SU-DHL-6 (cell line): Measurements from ENCODE around the gene HPS4.

Experiments used
- H2AFZ ChIP-seq: fragments of 200-600 bp; sonication (generic); 2 replicates; pipeline ENCODE4 v1.6.1; 2014; ENCODE audit warnings: low read depth, mild to moderate bottlenecking, moderate library complexity, mixed read lengths, antibody characterized with exemption, low read length; ENCODE audit not compliant: severe bottlenecking
- H3F3A ChIP-seq: fragments of 200-600 bp; shearing (Covaris generic); 2 replicates; pipeline ENCODE4 v1.6.0; 2016; ENCODE audit warnings: antibody characterized with exemption, mild to moderate bottlenecking; ENCODE audit not compliant: insufficient read depth
- H3K27ac ChIP-seq: fragments of 200-600 bp; sonication (generic); 2 replicates; pipeline ENCODE4 v1.5.1; 2016; ENCODE audit warnings: low read depth, mild to moderate bottlenecking, low read length, moderate library complexity, mixed read lengths
- H3K27me3 ChIP-seq: fragments of 200-600 bp; sonication (generic), shearing (Covaris generic); 2 replicates; pipeline ENCODE4 v1.6.0; 2014; ENCODE audit warnings: mild to moderate bottlenecking, low read length
- H3K36me3 ChIP-seq: fragments of 200-600 bp; sonication (generic); 2 replicates; pipeline ENCODE4 v1.6.1; 2014; ENCODE audit warnings: mild to moderate bottlenecking, low read length, mixed read lengths
- H3K4me2 ChIP-seq: fragments of 300-600, 200-600 bp; shearing (Covaris generic), sonication (generic); 2 replicates; pipeline ENCODE4 v1.6.0; 2014; ENCODE audit warnings: low read length, low read depth, mild to moderate bottlenecking; ENCODE audit not compliant: poor library complexity, severe bottlenecking
- H3K4me3 ChIP-seq: fragments of 200-600 bp; sonication (generic); 2 replicates; pipeline ENCODE4 v1.5.1; 2014; ENCODE audit warnings: antibody characterized with exemption, low read length, mild to moderate bottlenecking, mixed read lengths; ENCODE audit not compliant: insufficient read depth, poor library complexity, severe bottlenecking
- H3K79me2 ChIP-seq: fragments of 200-600 bp; sonication (generic); 2 replicates; pipeline ENCODE4 v1.6.1; 2014; ENCODE audit warnings: mild to moderate bottlenecking, low read length, moderate library complexity; ENCODE audit not compliant: insufficient read depth
- H3K9ac ChIP-seq: fragments of 200-600 bp; sonication (generic); 2 replicates; pipeline ENCODE4 v1.7.0; 2014; ENCODE audit warnings: mild to moderate bottlenecking, low read length
- H3K9me2 ChIP-seq: fragments of 200-600 bp; sonication (generic); replicated peaks from 2 replicates; pipeline ENCODE4 v1.6.1; 2014; ENCODE audit warnings: low read length; ENCODE audit not compliant: insufficient read depth
- H3K9me3 ChIP-seq: fragments of 200-600 bp; sonication (generic); 2 replicates; pipeline ENCODE4 v1.6.1; 2014; ENCODE audit warnings: low read length, mixed read lengths; ENCODE audit not compliant: insufficient read depth
- H4K20me1 ChIP-seq: fragments of 200-600 bp; sonication (generic); 2 replicates; pipeline ENCODE4 v1.6.1; 2014; ENCODE audit warnings: low read depth, mild to moderate bottlenecking, antibody characterized with exemption, low read length, moderate library complexity, mixed read lengths
- EZH2phosphoT487 ChIP-seq: fragments of 200-600 bp; sonication (generic), shearing (Covaris generic); conservative IDR thresholded peaks from 2 replicates; pipeline ENCODE4 v1.6.1; 2018; ENCODE audit warnings: mild to moderate bottlenecking, antibody characterized with exemption, low read length, moderate library complexity, mixed read lengths
- TF ChIP-seq, protein P1 (sequence below): fragments of 200-600 bp; sonication (generic); IDR thresholded peaks from one replicate; pipeline ENCODE4 v1.5.1; 2017; ENCODE audit warnings: antibody characterized with exemption, mild to moderate bottlenecking, low read length, moderate library complexity; ENCODE audit not compliant: insufficient read depth, poor library complexity, severe bottlenecking

HPS4 gene

DNA sequence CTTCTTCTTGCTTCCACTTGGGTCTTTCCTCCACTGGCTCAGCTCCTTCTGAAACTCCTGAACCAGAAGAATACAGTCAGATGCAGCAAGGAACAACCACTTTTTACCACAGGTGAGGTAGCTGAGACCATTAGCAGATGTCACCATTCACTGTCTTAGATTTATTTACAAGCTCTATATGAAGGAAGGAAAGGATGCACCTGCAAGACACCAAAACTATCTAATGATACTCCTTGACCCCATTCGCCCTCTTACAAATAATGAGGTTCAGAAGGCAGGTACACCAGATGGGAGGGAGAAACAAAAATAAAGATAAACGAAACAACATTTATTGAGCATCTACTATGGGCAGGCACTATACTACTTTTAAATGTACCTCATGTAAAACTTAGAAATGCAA is 18.4 kb upstream of the HPS4 start:
- no peak overlapping the region for H3K27ac ChIP-seq

GRCh38 chr22:26499188-26499703 is 15.7 kb upstream of the HPS4 start:
- H3K36me3 ChIP-seq, result peaks cover 41% of the 10 kb centered on the region
- H4K20me1 ChIP-seq, result no peaks in the 10 kb centered on the region
- no peaks in the 10 kb centered on the region for H3K9me2 ChIP-seq
- H3K27me3 ChIP-seq, result no peaks in the 10 kb centered on the region
- no peaks in the 10 kb centered on the region for H3K9me3 ChIP-seq
- no peak overlapping the region for H3K27ac ChIP-seq
- H3K9ac ChIP-seq, result no peak overlapping the region
- no peak overlapping the region for H3K4me3 ChIP-seq
- H3F3A ChIP-seq, result peaks cover 3% of the 10 kb centered on the region; the same call in 1 of the 2 replicates
- no peak overlapping the region for H2AFZ ChIP-seq
- TF ChIP-seq EZH2phosphoT487, result no peak
- TF ChIP-seq, protein P1, sequence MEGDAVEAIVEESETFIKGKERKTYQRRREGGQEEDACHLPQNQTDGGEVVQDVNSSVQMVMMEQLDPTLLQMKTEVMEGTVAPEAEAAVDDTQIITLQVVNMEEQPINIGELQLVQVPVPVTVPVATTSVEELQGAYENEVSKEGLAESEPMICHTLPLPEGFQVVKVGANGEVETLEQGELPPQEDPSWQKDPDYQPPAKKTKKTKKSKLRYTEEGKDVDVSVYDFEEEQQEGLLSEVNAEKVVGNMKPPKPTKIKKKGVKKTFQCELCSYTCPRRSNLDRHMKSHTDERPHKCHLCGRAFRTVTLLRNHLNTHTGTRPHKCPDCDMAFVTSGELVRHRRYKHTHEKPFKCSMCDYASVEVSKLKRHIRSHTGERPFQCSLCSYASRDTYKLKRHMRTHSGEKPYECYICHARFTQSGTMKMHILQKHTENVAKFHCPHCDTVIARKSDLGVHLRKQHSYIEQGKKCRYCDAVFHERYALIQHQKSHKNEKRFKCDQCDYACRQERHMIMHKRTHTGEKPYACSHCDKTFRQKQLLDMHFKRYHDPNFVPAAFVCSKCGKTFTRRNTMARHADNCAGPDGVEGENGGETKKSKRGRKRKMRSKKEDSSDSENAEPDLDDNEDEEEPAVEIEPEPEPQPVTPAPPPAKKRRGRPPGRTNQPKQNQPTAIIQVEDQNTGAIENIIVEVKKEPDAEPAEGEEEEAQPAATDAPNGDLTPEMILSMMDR, result no peak
- no peak overlapping the region for H3K4me2 ChIP-seq
- no peaks in the 10 kb centered on the region for H3K79me2 ChIP-seq

More for the DNA sequence above, 18.4 kb upstream of the HPS4 start:
- Histone ChIP-seq H3K9me3 (no peaks in the 10 kb centered on the region), H3K4me3 (no peak overlapping the region), H3K9me2 (no peaks in the 10 kb centered on the region), H3F3A (peaks cover 4% of the 10 kb centered on the region; the same call in 1 of the 2 replicates), H3K4me2 (no peak overlapping the region), H3K36me3 (peaks cover 39% of the 10 kb centered on the region), H2AFZ (no peak overlapping the region), H3K27me3 (no peaks in the 10 kb centered on the region), H3K9ac (no peak overlapping the region), H3K79me2 (no peaks in the 10 kb centered on the region), H4K20me1 (no peaks in the 10 kb centered on the region)
- TF ChIP-seq EZH2phosphoT487, result no peak
- TF ChIP-seq, protein P1, result no peak

DNA sequence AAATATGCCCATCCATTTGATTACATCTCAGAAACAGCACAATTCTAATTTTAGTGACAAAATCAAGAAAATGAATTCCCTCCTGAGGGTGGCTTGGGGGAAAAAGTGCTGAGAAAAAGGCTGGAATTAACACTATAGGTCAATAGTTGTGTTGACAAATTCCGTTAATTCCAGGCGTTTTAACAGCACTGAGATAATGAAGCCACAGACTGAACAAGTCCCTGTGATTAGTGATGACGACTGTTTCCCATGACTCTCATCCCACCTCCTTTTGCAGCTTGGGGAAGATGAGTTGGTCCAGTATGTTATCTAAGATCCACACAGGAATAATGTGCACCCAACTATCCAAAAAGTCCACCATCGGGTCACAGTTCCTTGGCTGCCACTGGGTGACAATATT is 12.9 kb upstream of the HPS4 start:
- no peaks in the 10 kb centered on the region for H3K9me2 ChIP-seq
- no peaks in the 10 kb centered on the region; the same call in 1 of the 2 replicates for H3F3A ChIP-seq
- no peak overlapping the region for H3K9ac ChIP-seq
- no peak overlapping the region for H3K27ac ChIP-seq
- H3K36me3 ChIP-seq, result peaks cover 24% of the 10 kb centered on the region
- H3K4me2 ChIP-seq, result no peak overlapping the region
- no peaks in the 10 kb centered on the region for H3K79me2 ChIP-seq
- H3K9me3 ChIP-seq, result no peaks in the 10 kb centered on the region
- no peak overlapping the region for H3K4me3 ChIP-seq
- no peaks in the 10 kb centered on the region for H3K27me3 ChIP-seq
- TF ChIP-seq, protein P1, result no peak
- no peak for TF ChIP-seq EZH2phosphoT487
- H4K20me1 ChIP-seq, result no peaks in the 10 kb centered on the region
- no peak overlapping the region for H2AFZ ChIP-seq
